Measurements from ENCODE around the gene DCC.
"Not testable (repeated sequence)": the region's sequence is repeated elsewhere in the genome, so short reads cannot be mapped to it uniquely, and the experiment has no call there.

The DCC gene

GRCh38 chr18:53417003-53417402, 1077.0 kb downstream of the DCC start:
- DNase-seq (ENCODE audit: low spot score) = no peak

- DNase-seq (ENCODE audit: low spot score) = no peak
These were observed 1081.9 kb downstream of the DCC start for GRCh38 chr18:53421869-53422268.

DNA sequence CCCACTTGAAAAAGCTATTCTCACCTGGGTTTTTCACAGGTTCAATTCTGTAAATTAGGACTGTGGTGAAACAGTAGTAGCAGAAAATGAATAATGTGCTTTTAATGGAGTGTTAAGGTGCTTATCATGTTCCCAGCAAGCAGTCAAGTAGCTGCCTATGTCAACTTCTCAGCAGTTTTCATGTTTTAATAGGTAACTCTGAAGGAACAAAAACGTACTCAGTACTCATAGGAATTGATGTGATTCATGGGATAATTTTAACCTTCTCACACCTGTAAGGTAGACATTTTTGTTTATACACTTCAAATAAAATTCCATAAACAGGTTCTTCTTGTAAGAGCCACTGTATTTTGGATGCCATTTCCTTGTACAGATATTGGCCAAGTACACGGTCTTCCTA, 1082.9 kb downstream of the DCC start:
- DNase-seq (ENCODE audit: low spot score) = no peak

DNA sequence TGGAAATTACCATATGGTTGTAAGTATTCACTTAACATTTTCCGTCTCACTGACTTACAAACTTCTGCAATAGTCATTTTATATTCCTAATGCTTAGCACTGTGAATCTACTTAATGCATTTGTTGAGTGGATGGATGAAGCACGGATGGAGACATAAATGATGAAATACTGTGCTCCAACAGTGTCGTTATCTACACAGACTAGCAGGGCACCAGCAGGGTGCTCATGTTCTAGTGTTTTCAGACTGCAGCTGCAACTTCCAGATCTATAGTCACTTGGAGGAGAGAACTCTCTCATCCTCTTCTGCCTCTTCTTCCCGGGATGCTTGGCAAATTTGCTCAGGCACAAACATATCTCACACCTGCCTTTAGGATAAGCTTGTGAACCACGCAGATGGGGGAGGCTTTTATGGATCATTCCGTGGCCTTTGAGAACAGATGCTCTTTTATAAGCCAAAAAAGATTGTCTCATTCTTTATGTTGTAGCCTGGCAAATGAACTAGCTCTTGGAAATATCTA, 1086.7 kb downstream of the DCC start:
- DNase-seq (ENCODE audit: low spot score) = no peak

DNA sequence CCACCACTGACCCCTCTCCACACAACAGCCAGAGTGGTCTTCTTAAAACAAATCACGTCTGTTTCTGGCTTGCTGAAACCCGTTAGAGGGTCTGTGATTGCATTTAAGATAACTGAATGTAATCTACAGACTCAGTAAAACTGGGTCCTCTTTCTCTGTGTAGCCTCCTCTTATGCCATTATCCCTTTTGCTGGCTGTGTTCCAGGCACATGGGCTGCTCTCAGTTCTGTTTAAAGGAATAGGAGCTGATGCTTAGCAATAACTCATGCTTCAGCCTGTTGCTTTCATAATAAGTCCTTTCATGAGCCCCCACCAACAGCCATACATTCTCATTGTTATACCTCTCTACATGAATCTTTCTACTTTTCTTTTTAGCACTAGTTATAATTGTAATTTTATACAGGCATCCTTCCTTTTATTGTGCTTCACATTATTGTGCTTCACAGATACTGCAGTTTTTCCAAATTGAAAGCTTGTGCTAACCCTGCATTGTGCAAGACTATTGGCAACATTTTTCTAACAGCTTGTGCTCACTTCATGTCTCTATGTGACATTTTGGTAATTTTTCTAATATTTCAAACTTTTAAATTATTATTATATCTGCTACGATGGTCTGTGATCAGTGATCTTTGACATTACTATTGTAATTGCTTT, 1101.9 kb downstream of the DCC start:
- no peak for DNase-seq (ENCODE audit: low spot score)

GRCh38 chr18:53442415-53442783, 1102.4 kb downstream of the DCC start:
- no peak for DNase-seq (ENCODE audit: low spot score)

- DNase-seq (ENCODE audit: low spot score) = no peak
These were observed 1103.3 kb downstream of the DCC start for GRCh38 chr18:53443336-53443735.

- no peak for DNase-seq (ENCODE audit: low spot score)
These were observed 1103.8 kb downstream of the DCC start for GRCh38 chr18:53443831-53444230.

DNA sequence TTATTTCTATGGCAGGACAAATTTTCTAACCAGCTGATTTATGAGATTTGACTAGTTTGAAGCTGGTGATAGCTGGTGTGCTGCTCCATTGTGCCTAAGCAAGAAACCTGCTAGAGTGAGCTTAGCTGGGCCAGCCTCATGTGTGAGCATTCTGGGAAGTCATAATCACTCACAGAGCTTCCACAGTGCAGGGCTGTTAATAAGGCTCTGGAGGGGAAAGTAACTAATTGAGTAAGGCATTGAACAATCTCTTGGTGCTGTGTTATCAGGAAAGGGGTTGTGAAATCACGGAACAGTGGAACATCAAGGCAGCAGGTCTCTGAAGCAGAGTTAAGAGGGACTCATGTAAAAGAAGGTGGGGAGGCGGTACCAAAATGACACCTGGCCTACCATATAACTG, 1111.9 kb downstream of the DCC start:
- DNase-seq (ENCODE audit: low spot score) = no peak

GRCh38 chr18:53457068-53457467, 1117.1 kb downstream of the DCC start:
- DNase-seq (ENCODE audit: low spot score) = no peak

DNA sequence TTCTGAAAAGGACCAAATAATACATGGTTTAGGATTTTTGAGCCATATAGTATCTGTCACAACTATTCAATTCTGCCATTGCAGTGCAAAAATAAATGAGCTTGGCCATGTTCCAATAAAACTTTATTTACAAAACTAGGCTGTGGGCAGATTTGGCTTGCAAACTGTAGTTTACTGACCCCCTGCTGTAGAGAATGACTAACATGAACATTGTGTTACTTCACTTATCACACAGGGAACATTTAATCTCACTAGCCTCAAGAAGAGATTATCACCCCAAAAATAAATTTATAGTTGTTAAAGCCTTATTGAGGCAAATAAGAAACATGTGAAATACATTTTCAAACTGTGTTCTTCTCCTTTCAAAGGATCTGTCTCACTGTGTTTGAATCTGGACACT, 1118.3 kb downstream of the DCC start:
- DNase-seq (ENCODE audit: low spot score) = no peak

DNA sequence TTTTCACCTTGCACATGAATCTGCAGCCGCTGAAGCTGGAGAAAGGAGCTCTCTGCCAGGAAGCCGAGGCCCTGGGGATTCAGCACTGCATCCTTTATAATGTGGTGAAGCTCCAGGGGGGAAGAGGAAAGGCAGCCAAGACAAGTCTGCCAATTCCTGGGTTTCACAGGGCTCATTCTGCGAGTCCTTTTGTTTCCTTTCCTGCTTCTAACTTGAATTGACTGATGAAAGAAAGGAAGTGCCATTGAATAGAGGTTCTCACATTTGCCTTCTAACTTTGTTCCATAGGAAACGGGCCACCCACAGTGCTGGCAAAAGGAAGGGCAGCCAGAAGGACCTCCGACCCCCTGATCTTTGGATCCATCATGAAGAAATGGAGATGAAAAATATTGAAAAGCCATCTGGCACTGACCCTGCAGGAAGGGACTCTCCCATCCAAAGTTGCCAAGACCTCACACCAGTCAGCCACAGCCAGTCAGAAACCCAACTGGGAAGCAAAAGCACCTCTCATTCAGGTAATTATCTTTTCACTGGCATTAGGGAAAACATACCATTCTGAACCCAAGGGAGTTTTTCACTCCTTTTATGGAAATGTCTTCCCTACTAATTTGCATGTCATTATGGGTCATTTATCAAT, 1119.1 kb downstream of the DCC start:
- DNase-seq (ENCODE audit: low spot score) = no peak

DNA sequence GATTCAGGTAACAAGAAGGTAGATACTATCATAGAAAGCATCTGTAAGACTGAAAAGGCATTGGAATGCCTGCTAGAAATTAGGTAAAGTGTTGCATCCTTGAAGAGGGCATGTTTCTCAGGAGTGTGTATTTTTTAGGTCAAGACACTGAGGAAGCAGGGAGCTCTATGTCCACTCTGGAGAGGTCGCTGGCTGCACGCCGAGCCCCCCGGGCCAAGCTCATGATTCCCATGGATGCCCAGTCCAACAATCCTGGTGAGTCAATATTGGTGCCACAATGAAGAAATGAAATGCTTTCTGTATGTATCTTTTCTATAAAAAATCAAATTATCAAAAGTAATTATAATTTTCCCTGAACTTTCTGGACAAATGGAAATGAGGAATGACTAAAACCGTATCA, 1127.8 kb downstream of the DCC start:
- DNase-seq (ENCODE audit: low spot score) = no peak

GRCh38 chr18:53468173-53468572, 1128.2 kb downstream of the DCC start:
- not testable (repeated sequence) for DNase-seq (ENCODE audit: low spot score)

- DNase-seq (ENCODE audit: low spot score) = no peak
These were observed 1132.5 kb downstream of the DCC start for GRCh38 chr18:53472546-53472945.

- DNase-seq (ENCODE audit: low spot score) = no peak
These were observed 1138.2 kb downstream of the DCC start for GRCh38 chr18:53478155-53478554.

DNA sequence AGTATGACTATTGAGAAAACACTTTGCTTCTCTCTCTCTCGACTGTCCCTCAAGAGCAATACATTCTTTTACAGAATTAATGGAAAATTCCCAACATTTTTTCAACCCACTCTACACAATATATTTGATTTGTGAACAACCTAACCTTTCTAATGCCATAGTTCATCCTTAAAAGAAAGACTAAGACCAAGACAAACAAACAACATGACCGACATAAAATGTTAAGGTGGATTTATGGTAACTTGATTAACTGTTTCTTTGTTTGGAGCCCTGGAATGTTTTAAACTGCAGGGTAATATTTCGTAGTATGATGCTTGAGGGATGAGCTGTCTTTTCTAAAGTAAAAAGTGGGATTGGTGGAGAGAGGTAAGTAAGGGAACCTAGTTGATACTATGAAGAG, 1146.3 kb downstream of the DCC start:
- DNase-seq (ENCODE audit: low spot score) = no peak

- DNase-seq (ENCODE audit: low spot score) = no peak
These were observed 1149.3 kb downstream of the DCC start for GRCh38 chr18:53489266-53489665.

- no peak for DNase-seq (ENCODE audit: low spot score)
These were observed 1150.0 kb downstream of the DCC start for GRCh38 chr18:53490019-53490418.

- DNase-seq (ENCODE audit: low spot score) = no peak
These were observed 1156.0 kb downstream of the DCC start for GRCh38 chr18:53496028-53496427.

DNA sequence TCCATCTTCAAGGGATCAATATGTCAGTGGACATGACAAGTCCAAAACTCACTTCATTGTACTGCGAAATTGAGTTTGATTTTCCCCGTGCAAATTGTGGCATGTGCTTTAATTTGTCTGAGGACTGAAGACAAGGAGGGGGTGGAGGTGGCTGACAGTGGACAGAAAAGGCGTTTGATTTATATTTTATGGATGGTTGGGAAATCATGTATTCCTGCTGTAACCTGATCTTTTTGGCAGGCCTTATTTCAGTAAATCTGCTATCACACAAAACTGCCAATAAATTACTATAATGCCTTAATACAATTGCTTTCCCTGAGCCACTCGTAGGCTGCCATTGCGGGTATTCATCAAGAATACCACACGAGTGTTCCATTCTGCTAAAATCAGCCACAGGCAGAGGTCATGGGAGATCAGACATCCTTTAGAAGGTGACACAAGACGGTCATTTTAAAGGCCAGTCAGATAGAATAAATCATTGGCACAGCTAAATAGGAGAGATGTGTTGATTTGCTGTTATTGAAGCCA, 1164.0 kb downstream of the DCC start:
- DNase-seq (ENCODE audit: low spot score) = no peak

- DNase-seq (ENCODE audit: low spot score) = no peak
These were observed 1168.5 kb downstream of the DCC start for GRCh38 chr18:53508529-53508928.

- no peak for DNase-seq (ENCODE audit: low spot score)
These were observed 1169.9 kb downstream of the DCC start for GRCh38 chr18:53509886-53510285.

GRCh38 chr18:53511725-53512124, 1171.7 kb downstream of the DCC start:
- not testable (repeated sequence) for DNase-seq (ENCODE audit: low spot score)

All from ecto neural progenitor cell (in vitro differentiated cells).